GM12874 (cell line): Measurements from ENCODE around the gene DCTN3.

Experiments
- CTCF ChIP-seq: IDR thresholded peaks from 2 replicates; pipeline ENCODE4 v1.5.1; 2011; ENCODE audit warnings: low read depth, mild to moderate bottlenecking, control low read depth, low read length, moderate library complexity; ENCODE audit not compliant: insufficient read depth

The DCTN3 gene

GRCh38 chr9:34644766-34645314 is 24.5 kb upstream of the DCTN3 start:
- no peak for TF ChIP-seq CTCF

- TF ChIP-seq CTCF, result no peak
Observed at GRCh38 chr9:34642679-34643078, 22.4 kb upstream of the DCTN3 start.

GRCh38 chr9:34638138-34638445 is 17.8 kb upstream of the DCTN3 start:
- TF ChIP-seq CTCF, result no peak

GRCh38 chr9:34637356-34638137 is 17.3 kb upstream of the DCTN3 start, which contains the start of gene SIGMAR1:
TSS of gene SIGMAR1 (minus strand) at chr9:34637787. CDS start at chr9:34637697, 90 bp downstream.
- no peak for TF ChIP-seq CTCF

- no peak for TF ChIP-seq CTCF
Observed at GRCh38 chr9:34636791-34637355, 16.6 kb upstream of the DCTN3 start.

- no peak for TF ChIP-seq CTCF
Observed at GRCh38 chr9:34635556-34635955, 15.3 kb upstream of the DCTN3 start.

GRCh38 chr9:34634551-34635248 is 14.4 kb upstream of the DCTN3 start:
- no peak for TF ChIP-seq CTCF
